GM23338 (cell line): Measurements from ENCODE around the gene IFITM10. TPM values are rescaled to one million over a fixed set of nuclear protein-coding genes. Genes with fewer than 3 reads are reported as not detected.

ENCODE experiments used
- ATAC-seq: fragments of 200-7000 bp; cut with Tn5 transposase; 3 replicates; pipeline ENCODE4 v1.9.1; 2020
- DNase-seq: peaks from one replicate; pipeline ENCODE4 v3.0.0-alpha.2; 2015; ENCODE audit warnings: low spot score
- H2AFZ ChIP-seq: fragments of 200-600 bp; sonication (generic); 2 replicates; pipeline ENCODE4 v1.8.0; 2016; ENCODE audit warnings: antibody characterized with exemption, mild to moderate bottlenecking, moderate library complexity
- H3F3A ChIP-seq: fragments of 200-600 bp; sonication (generic); replicated peaks from 2 replicates; pipeline ENCODE4 v1.8.0; 2017; ENCODE audit warnings: antibody characterized with exemption, mixed run types, low read depth
- H3K27ac ChIP-seq: fragments of 200-600 bp; sonication (generic); 2 replicates; pipeline ENCODE4 v1.6.1; 2016; ENCODE audit warnings: low read depth
- H3K27me3 ChIP-seq: fragments of 200-600 bp; sonication (generic); 2 replicates; pipeline ENCODE4 v1.8.0; 2016; ENCODE audit warnings: mild to moderate bottlenecking, mixed run types, moderate library complexity; ENCODE audit not compliant: insufficient read depth
- H3K36me3 ChIP-seq: fragments of 200-600 bp; sonication (generic); 2 replicates; pipeline ENCODE4 v1.8.0; 2016; ENCODE audit warnings: mild to moderate bottlenecking; ENCODE audit not compliant: insufficient read depth
- H3K4me1 ChIP-seq: fragments of 200-600 bp; sonication (generic); 2 replicates; pipeline ENCODE4 v1.8.0; 2016; ENCODE audit warnings: mild to moderate bottlenecking, moderate library complexity; ENCODE audit not compliant: insufficient read depth
- H3K4me2 ChIP-seq: fragments of 200-600 bp; sonication (generic); 2 replicates; pipeline ENCODE4 v1.7.1; 2017; ENCODE audit warnings: mixed run types
- H3K4me3 ChIP-seq: fragments of 200-600 bp; sonication (generic); 2 replicates; pipeline ENCODE4 v1.6.1; 2016; ENCODE audit warnings: mixed run types
- H3K79me2 ChIP-seq: fragments of 200-600 bp; sonication (generic); replicated peaks from 2 replicates; pipeline ENCODE4 v1.8.0; 2017; ENCODE audit warnings: mild to moderate bottlenecking; ENCODE audit not compliant: insufficient read depth
- H3K9me2 ChIP-seq: fragments of 200-600 bp; sonication (generic); 2 replicates; pipeline ENCODE4 v1.8.0; 2017; ENCODE audit not compliant: insufficient read depth
- H4K20me1 ChIP-seq: fragments of 200-600 bp; sonication (generic); replicated peaks from 2 replicates; pipeline ENCODE4 v1.8.0; 2017; ENCODE audit warnings: mild to moderate bottlenecking; ENCODE audit not compliant: insufficient read depth
- H3K27ac Mint-ChIP-seq: 2 replicates; pipeline ENCODE4 v1.8.0; 2020; ENCODE audit warnings: inconsistent platforms, mild to moderate bottlenecking, moderate library complexity, mixed read lengths
- H3K27me3 Mint-ChIP-seq: 3 replicates; pipeline ENCODE4 v1.8.0; 2022; ENCODE audit warnings: low read depth, mild to moderate bottlenecking, moderate library complexity, mixed read lengths, inconsistent platforms; ENCODE audit not compliant: insufficient read depth, poor library complexity
- H3K36me3 Mint-ChIP-seq: 3 replicates; pipeline ENCODE4 v1.8.0; 2021; ENCODE audit warnings: low read depth, mild to moderate bottlenecking, inconsistent platforms, moderate library complexity, mixed read lengths
- H3K4me1 Mint-ChIP-seq: 3 replicates; pipeline ENCODE4 v1.8.0; 2020; ENCODE audit warnings: mild to moderate bottlenecking, inconsistent platforms, mixed read lengths
- H3K4me3 Mint-ChIP-seq: 3 replicates; pipeline ENCODE4 v1.8.0; 2021; ENCODE audit warnings: moderate library complexity, mild to moderate bottlenecking, inconsistent platforms, mixed read lengths
- H3K9me3 Mint-ChIP-seq: 3 replicates; pipeline ENCODE4 v1.8.0; 2020; ENCODE audit warnings: moderate library complexity, mild to moderate bottlenecking, inconsistent platforms, mixed read lengths
- CREB1 ChIP-seq: fragments of 250-450 bp; sonication (Bioruptor Pico); IDR thresholded peaks from 2 replicates; pipeline ENCODE4 v1.5.0; 2020; ENCODE audit warnings: low read depth, mild to moderate bottlenecking, moderate library complexity
- CTCF ChIP-seq, 2 experiments: fragments of 200-600 bp in 1 of 2; sonication (generic) in 1 of 2; conservative IDR thresholded peaks; 2 replicates each; pipeline versions ENCODE4 v1.5.1 to v1.6.1; 2016 to 2017; ENCODE audit warnings: antibody characterized with exemption in 2 of 2, low read depth in 2 of 2, mild to moderate bottlenecking in 2 of 2, moderate library complexity in 1 of 2
- ETS1 ChIP-seq: IDR thresholded peaks from 2 replicates; pipeline ENCODE4 v1.6.1; 2016; ENCODE audit warnings: antibody characterized with exemption
- EZH2 ChIP-seq: fragments of 200-600 bp; sonication (generic); IDR thresholded peaks from one replicate; pipeline ENCODE4 v1.8.0; 2017; ENCODE audit warnings: antibody characterized with exemption, mild to moderate bottlenecking, low read depth; ENCODE audit not compliant: unreplicated experiment
- EZH2phosphoT487 ChIP-seq: fragments of 200-600 bp; sonication (generic); IDR thresholded peaks from one replicate; pipeline ENCODE4 v1.8.1; 2018; ENCODE audit warnings: antibody characterized with exemption; ENCODE audit not compliant: unreplicated experiment
- JUNB ChIP-seq: IDR thresholded peaks from one replicate; pipeline ENCODE4 v1.6.1; 2016; ENCODE audit warnings: antibody characterized with exemption; ENCODE audit not compliant: unreplicated experiment
- NANOG ChIP-seq: IDR thresholded peaks from 2 replicates; pipeline ENCODE4 v1.6.1; 2016; ENCODE audit warnings: antibody characterized with exemption, borderline replicate concordance
- POLR2AphosphoS5 ChIP-seq: IDR thresholded peaks from 2 replicates; pipeline ENCODE4 v1.6.1; 2016; ENCODE audit warnings: antibody characterized with exemption, low read depth
- REST ChIP-seq: IDR thresholded peaks from one replicate; pipeline ENCODE4 v1.6.1; 2018; ENCODE audit warnings: antibody characterized with exemption; ENCODE audit not compliant: unreplicated experiment
- STAT1 ChIP-seq: IDR thresholded peaks from one replicate; pipeline ENCODE4 v1.6.1; 2016; ENCODE audit warnings: antibody characterized with exemption; ENCODE audit not compliant: unreplicated experiment
- ZNF331 ChIP-seq: fragments of 250-450 bp; sonication (Bioruptor Pico); IDR thresholded peaks from 2 replicates; pipeline ENCODE4 v1.5.0; 2020; ENCODE audit warnings: low read depth, mild to moderate bottlenecking, moderate library complexity
- ZNF462 ChIP-seq: fragments of 250-450 bp; sonication (Bioruptor Pico); IDR thresholded peaks from 2 replicates; pipeline ENCODE4 v1.5.0; 2020; ENCODE audit warnings: mild to moderate bottlenecking, moderate library complexity
- polyA plus RNA-seq: library from polyadenylated mRNA; unstranded; fragments of >200 nt; fragmentation: Nextera tagmentation; extraction: Ambion mirVana; gene quantifications from 2 replicates; pipeline ENCODE4 v1.2.1, GENCODE V29; 2016
- total RNA-seq: library from RNA; depleted of rRNA; stranded (reverse); fragments of >200 nt; shearing (Covaris generic); gene quantifications from 2 replicates; pipeline ENCODE4 v1.2.3, GENCODE V29; 2014

Gene IFITM10
- total and polyA plus RNA-seq, 2 experiments from 2014 or later = 0.06 TPM; not detected in 1

- ATAC-seq (no peak), DNase-seq (no peak)
- no peaks in the 10 kb centered on the region for H3K4me1 ChIP-seq
- H3K27me3 ChIP-seq = no peaks in the 10 kb centered on the region
- H3K4me1 Mint-ChIP-seq = peaks cover 2% of the 10 kb centered on the region; the same call in 1 of the 3 replicates
- H2AFZ ChIP-seq = no peak overlapping the region
- H4K20me1 ChIP-seq = no peaks in the 10 kb centered on the region
- H3F3A ChIP-seq = no peaks in the 10 kb centered on the region
- peaks cover 13% of the 10 kb centered on the region for H3K27me3 Mint-ChIP-seq
- H3K4me3 Mint-ChIP-seq = no peak overlapping the region
- TF ChIP-seq ZNF331 (CRISPR knock-in tag) (no peak), CTCF (conservative IDR thresholded peaks at IDR 0.05; ENCODE audit: low read depth in 2 of 2) (no peak), POLR2AphosphoS5 (no peak), CREB1 (no peak), REST (no peak), ETS1 (no peak), JUNB (no peak), EZH2phosphoT487 (no peak), STAT1 (no peak), ZNF462 (CRISPR knock-in tag) (no peak), NANOG (no peak), EZH2 (no peak)
- no peak overlapping the region for H3K4me2 ChIP-seq
- H3K36me3 ChIP-seq = no peaks in the 10 kb centered on the region
- H3K4me3 ChIP-seq = no peak overlapping the region
- H3K9me3 Mint-ChIP-seq = no peaks in the 10 kb centered on the region
- H3K27ac ChIP-seq = no peak overlapping the region
- H3K27ac Mint-ChIP-seq = no peak overlapping the region
- no peaks in the 10 kb centered on the region for H3K36me3 Mint-ChIP-seq
- no peaks in the 10 kb centered on the region for H3K9me2 ChIP-seq
- H3K79me2 ChIP-seq = no peaks in the 10 kb centered on the region
Observed at GRCh38 chr11:1784761-1785650, 34.6 kb upstream of the IFITM10 start.
